Measurements from ENCODE around the gene MCAM. TPM values are rescaled to one million over a fixed set of nuclear protein-coding genes. Genes with fewer than 3 reads are reported as not detected.

MCAM gene
- total and polyA plus RNA-seq, 2 donors (not counting 3 experiments of a cell fraction or from before 2014, with no cell fraction given) = 1,027 to 2,543 TPM

- H3K27ac ChIP-seq (ENCODE audit: insufficient read depth, low read depth, low read length) = peak overlapping the region; percentile 19
- peak overlapping the region; percentile 62 for H3K4me2 ChIP-seq (ENCODE audit: insufficient read depth, low read length)
- H2AFZ ChIP-seq (ENCODE audit: low read depth, low read length) = no peak overlapping the region
- DNase-seq (ENCODE audit: low read depth, low spot score) (no peak), FAIRE-seq (no peak)
- H3K4me3 ChIP-seq (replicated peaks in 1 of 3; ENCODE audit: insufficient read depth in 1 of 3, low read depth in 1 of 3, low read length in 3 of 3) = peak overlapping the region; percentile 87 to 93 (median 89)
- intact Hi-C loops (cut with micrococcal nuclease) = loop anchor here (1.0 to 5.0 kb wide), 3 partner anchors 9 to 402 kb away; partner anchors contain the start of gene VPS11
- no peaks in the 10 kb centered on the region for H4K20me1 ChIP-seq (replicated peaks; ENCODE audit: control insufficient read depth, extremely low read depth, insufficient read depth, low read length)
- H3K4me1 ChIP-seq (ENCODE audit: control insufficient read depth, extremely low read depth, insufficient read depth, low read length) = peaks cover 39% of the 10 kb centered on the region
- H3K9ac ChIP-seq (replicated peaks; ENCODE audit: extremely low read depth, insufficient read depth, low read length) = peak overlapping the region; percentile 81
- no peak for TF ChIP-seq FOS (IDR thresholded peaks at IDR 0.05; ENCODE audit: borderline replicate concordance, insufficient read depth, low read length)
- TF ChIP-seq MAX (IDR thresholded peaks at IDR 0.05; ENCODE audit: insufficient read depth, insufficient read length) = no peak
- TF ChIP-seq POLR2AphosphoS5 (IDR thresholded peaks at IDR 0.05; ENCODE audit: insufficient read depth, low read depth, low read length) = no peak
- TF ChIP-seq EZH2 (IDR thresholded peaks at IDR 0.05; ENCODE audit: borderline replicate concordance, low read depth, low read length, severe bottlenecking) = no peak
- TF ChIP-seq, protein P1, sequence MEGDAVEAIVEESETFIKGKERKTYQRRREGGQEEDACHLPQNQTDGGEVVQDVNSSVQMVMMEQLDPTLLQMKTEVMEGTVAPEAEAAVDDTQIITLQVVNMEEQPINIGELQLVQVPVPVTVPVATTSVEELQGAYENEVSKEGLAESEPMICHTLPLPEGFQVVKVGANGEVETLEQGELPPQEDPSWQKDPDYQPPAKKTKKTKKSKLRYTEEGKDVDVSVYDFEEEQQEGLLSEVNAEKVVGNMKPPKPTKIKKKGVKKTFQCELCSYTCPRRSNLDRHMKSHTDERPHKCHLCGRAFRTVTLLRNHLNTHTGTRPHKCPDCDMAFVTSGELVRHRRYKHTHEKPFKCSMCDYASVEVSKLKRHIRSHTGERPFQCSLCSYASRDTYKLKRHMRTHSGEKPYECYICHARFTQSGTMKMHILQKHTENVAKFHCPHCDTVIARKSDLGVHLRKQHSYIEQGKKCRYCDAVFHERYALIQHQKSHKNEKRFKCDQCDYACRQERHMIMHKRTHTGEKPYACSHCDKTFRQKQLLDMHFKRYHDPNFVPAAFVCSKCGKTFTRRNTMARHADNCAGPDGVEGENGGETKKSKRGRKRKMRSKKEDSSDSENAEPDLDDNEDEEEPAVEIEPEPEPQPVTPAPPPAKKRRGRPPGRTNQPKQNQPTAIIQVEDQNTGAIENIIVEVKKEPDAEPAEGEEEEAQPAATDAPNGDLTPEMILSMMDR (IDR thresholded peaks at IDR 0.05; ENCODE audit: extremely low read depth in 1 of 2, insufficient read depth in 1 of 2, low read depth in 1 of 2, low read length in 2 of 2) = no peak
- no peak for TF ChIP-seq GATA2 (IDR thresholded peaks at IDR 0.05; ENCODE audit: insufficient read depth, insufficient read length, low read depth, low read length)
- TF ChIP-seq JUN (IDR thresholded peaks at IDR 0.05; ENCODE audit: borderline replicate concordance, insufficient read depth, insufficient read length, low read depth) = no peak
- no peak for TF ChIP-seq POLR2A (IDR thresholded peaks at IDR 0.05; ENCODE audit: low read depth, low read length)
- TF ChIP-seq MYC (IDR thresholded peaks at IDR 0.05; ENCODE audit: low read depth, low read length) = no peak
- no peaks in the 10 kb centered on the region for H3K9me3 ChIP-seq (replicated peaks; ENCODE audit: control insufficient read depth, insufficient read depth, low read length)
- peaks cover 14 to 47% of the 10 kb centered on the region in 2 experiments for H3K36me3 ChIP-seq (ENCODE audit: control insufficient read depth in 2 of 2, extremely low read depth in 1 of 2, insufficient read depth in 2 of 2, low read length in 2 of 2)
- peaks cover 64% of the 10 kb centered on the region for H3K79me2 ChIP-seq (ENCODE audit: control insufficient read depth, insufficient read depth, low read length)
- no peaks in the 10 kb centered on the region for H3K27me3 ChIP-seq (ENCODE audit: control insufficient read depth in 2 of 2, insufficient read depth in 2 of 2, low read length in 2 of 2)
- BruUV-seq (replicated peaks) = TSS peak; percentile 0
- ChIA-PET CTCF (interaction anchor here (0.7 to 15.9 kb wide), 8 partner anchors 7 to 59 kb away, joined by 3 to 301 read pairs (median 4); partner anchors contain the start of genes C1QTNF5 and RNF26), POLR2A (interaction anchor here (1.0 to 1.1 kb wide), 2 partner anchors 9 to 23 kb away, joined by 4 to 6 read pairs; no protein-coding TSS in a partner anchor)
- no peaks in the 10 kb centered on the region for H3K9me1 ChIP-seq (replicated peaks; ENCODE audit: control insufficient read depth, extremely low read depth, insufficient read depth, low read length)
- dilution Hi-C loops (cut with MboI; ENCODE audit: extremely low pct_ligation_motif_present, low sequenced_read_pairs) = no loop called here
Observed at GRCh38 chr11:119314726-119315125, 2.2 kb downstream of the MCAM start.

All from endothelial cell of umbilical vein (primary cell).